CD4-positive, alpha-beta T cell treated with Interleukin-10 for 1 hour (primary cell): ENCODE results near the gene RAB42.
"Not testable (repeated sequence)": the region's sequence is repeated elsewhere in the genome, so short reads cannot be mapped to it uniquely, and the experiment has no call there.

ENCODE experiments used
- DNase-seq: peaks from one replicate; pipeline ENCODE4 v3.0.0-alpha.2; 2020

RAB42 gene

GRCh38 chr1:28591708-28592320 lies at the start of gene RAB42:
RAB42 (plus strand) TSS chr1:28592265; CDS start chr1:28592512, 247 bp downstream.
- peak; percentile 23 for DNase-seq

GRCh38 chr1:28545246-28545628 lies 46.8 kb upstream of the RAB42 start:
- DNase-seq, result no peak

GRCh38 chr1:28548318-28548717 lies 43.7 kb upstream of the RAB42 start:
- DNase-seq, result no peak

- no peak for DNase-seq
These were observed 40.7 kb upstream of the RAB42 start for GRCh38 chr1:28551381-28551780.

- peak; percentile 98 for DNase-seq
These were observed 39.1 kb upstream of the RAB42 start, which contains the start of gene TRNAU1AP for GRCh38 chr1:28552758-28553663. TRNAU1AP (plus strand) TSS chr1:28553085; CDS start chr1:28553111, 26 bp downstream.

GRCh38 chr1:28560886-28561285 lies 31.2 kb upstream of the RAB42 start:
- DNase-seq, result no peak

GRCh38 chr1:28564310-28564709 lies 27.8 kb upstream of the RAB42 start:
- DNase-seq, result no peak

GRCh38 chr1:28565040-28565439 lies 27.0 kb upstream of the RAB42 start:
- no peak for DNase-seq

- no peak for DNase-seq
These were observed 26.3 kb upstream of the RAB42 start for GRCh38 chr1:28565726-28566125.

- no peak for DNase-seq
These were observed 25.1 kb upstream of the RAB42 start for GRCh38 chr1:28566931-28567330.

- DNase-seq, result no peak
These were observed 20.2 kb upstream of the RAB42 start for GRCh38 chr1:28571911-28572310.

GRCh38 chr1:28572891-28573290 lies 19.2 kb upstream of the RAB42 start:
- DNase-seq, result not testable (repeated sequence)

GRCh38 chr1:28573564-28573963 lies 18.5 kb upstream of the RAB42 start:
- no peak for DNase-seq

- DNase-seq, result peak; percentile 15
These were observed 14.9 kb upstream of the RAB42 start for GRCh38 chr1:28577052-28577678.

- DNase-seq, result no peak
These were observed 14.1 kb upstream of the RAB42 start for GRCh38 chr1:28577738-28578536.

GRCh38 chr1:28578696-28579218 lies 13.3 kb upstream of the RAB42 start:
- no peak for DNase-seq

GRCh38 chr1:28579401-28579800 lies 12.7 kb upstream of the RAB42 start:
- DNase-seq, result no peak

- DNase-seq, result peak; percentile 65
These were observed 11.1 kb upstream of the RAB42 start for GRCh38 chr1:28580722-28581530.

GRCh38 chr1:28581531-28582247 lies 10.4 kb upstream of the RAB42 start:
- peak; percentile 95 for DNase-seq

GRCh38 chr1:28582248-28582615 lies 9.8 kb upstream of the RAB42 start:
- no peak for DNase-seq
